ENCODE measurements around the gene PHKG2. TPM values are rescaled to one million over a fixed set of nuclear protein-coding genes. Genes with fewer than 3 reads are reported as not detected.

Gene PHKG2
- polyA plus RNA-seq, 3 donors = 45.4 to 115 (median 54.2) TPM

GRCh38 chr16:30724641-30725417, 23.4 kb upstream of the PHKG2 start:
- intact Hi-C loops (cut with micrococcal nuclease) = loop anchor here in 1 of 2 donors (5.0 kb wide), 1 partner anchor 32 kb away; no protein-coding TSS in a partner anchor
- Histone ChIP-seq H3K9me3 (replicated peaks in 1 of 2; ENCODE audit: control insufficient read depth in 1 of 2, insufficient read depth in 1 of 2, low read length in 2 of 2) (no peaks in the 10 kb centered on the region), H3K9ac (ENCODE audit: insufficient read depth, low read length, poor library complexity, severe bottlenecking) (peak overlapping the region; percentile 58), H3K4me3 (replicated peaks in 1 of 3; ENCODE audit: low read depth in 2 of 3, low read length in 3 of 3) (peak overlapping the region in 2 of 3 experiments; percentile 0 to 62), H3K36me3 (replicated peaks in 1 of 2; ENCODE audit: control insufficient read depth in 1 of 2, insufficient read depth in 2 of 2, low read length in 2 of 2) (peaks cover 61 to 78% of the 10 kb centered on the region in 2 donors), H3K4me1 (ENCODE audit: control insufficient read depth in 1 of 2, insufficient read depth in 2 of 2, low read length in 2 of 2) (peaks cover 52 to 54% of the 10 kb centered on the region in 2 donors), H3K79me2 (ENCODE audit: insufficient read depth, low read length) (peaks cover 65% of the 10 kb centered on the region), H4K20me1 (ENCODE audit: insufficient read depth, low read length) (peaks cover 42% of the 10 kb centered on the region), H3K27me3 (ENCODE audit: control insufficient read depth in 2 of 2, insufficient read depth in 2 of 2, low read length in 2 of 2) (no peaks in the 10 kb centered on the region), H2AFZ (ENCODE audit: insufficient read depth, low read depth, low read length, poor library complexity, severe bottlenecking) (peak overlapping the region; percentile 66), H3K27ac (ENCODE audit: low read depth in 1 of 2, low read length in 2 of 2) (peak overlapping the region; percentile 88 to 93), H3K4me2 (replicated peaks; ENCODE audit: extremely low read depth, low read length, poor library complexity, severe bottlenecking) (peak overlapping the region; percentile 65)
- Mint-ChIP-seq H3K36me3 (peaks cover 62 to 77% of the 10 kb centered on the region in 2 donors), H3K27ac (peak overlapping the region; percentile 94 to 97 (median 95)), H3K27me3 (ENCODE audit: low read depth in 3 of 3) (peaks cover 0 to 4% (median 3%) of the 10 kb centered on the region in 3 donors), H3K9me3 (peaks cover 0 to 5% (median 0%) of the 10 kb centered on the region in 7 donors), H3K4me3 (peak overlapping the region; percentile 63 to 81), H3K4me1 (peaks cover 53% of the 10 kb centered on the region)
- no peak for TF ChIP-seq CTCF (IDR thresholded peaks at IDR 0.05)
- 33% methylated on average over 9 of the region's 23 CpGs for WGBS (ENCODE audit: insufficient coverage)
- peak; percentile 85 to 94 (median 88) for DNase-seq

GRCh38 chr16:30725418-30725792, 22.8 kb upstream of the PHKG2 start:
- peak in 1 of 3 donors; percentile 6 for DNase-seq
- H3K4me3 Mint-ChIP-seq = peak overlapping the region; percentile 48 to 81
- peaks cover 52 to 54% of the 10 kb centered on the region in 2 donors for H3K4me1 ChIP-seq (ENCODE audit: control insufficient read depth in 1 of 2, insufficient read depth in 2 of 2, low read length in 2 of 2)
- peaks cover 0 to 4% (median 3%) of the 10 kb centered on the region in 3 donors for H3K27me3 Mint-ChIP-seq (ENCODE audit: low read depth in 3 of 3)
- H3K9ac ChIP-seq (ENCODE audit: insufficient read depth, low read length, poor library complexity, severe bottlenecking) = peak overlapping the region; percentile 58
- peak overlapping the region; percentile 88 to 93 for H3K27ac ChIP-seq (ENCODE audit: low read depth in 1 of 2, low read length in 2 of 2)
- H3K9me3 ChIP-seq (replicated peaks in 1 of 2; ENCODE audit: control insufficient read depth in 1 of 2, insufficient read depth in 1 of 2, low read length in 2 of 2) = no peaks in the 10 kb centered on the region
- intact Hi-C loops (cut with micrococcal nuclease) = no loop called here
- H3K27me3 ChIP-seq (ENCODE audit: control insufficient read depth in 2 of 2, insufficient read depth in 2 of 2, low read length in 2 of 2) = no peaks in the 10 kb centered on the region
- peak overlapping the region in 1 of 3 experiments; percentile 62 for H3K4me3 ChIP-seq (replicated peaks in 1 of 3; ENCODE audit: low read depth in 2 of 3, low read length in 3 of 3)
- H3K79me2 ChIP-seq (ENCODE audit: insufficient read depth, low read length) = peaks cover 62% of the 10 kb centered on the region
- H3K9me3 Mint-ChIP-seq = peaks cover 0 to 5% (median 0%) of the 10 kb centered on the region in 7 donors
- peaks cover 60 to 78% of the 10 kb centered on the region in 2 donors for H3K36me3 ChIP-seq (replicated peaks in 1 of 2; ENCODE audit: control insufficient read depth in 1 of 2, insufficient read depth in 2 of 2, low read length in 2 of 2)
- WGBS (ENCODE audit: insufficient coverage) = no CpG with 5 or more reads among the region's 3 CpGs
- H3K36me3 Mint-ChIP-seq = peaks cover 62 to 77% of the 10 kb centered on the region in 2 donors
- no peak for TF ChIP-seq CTCF (IDR thresholded peaks at IDR 0.05)
- H4K20me1 ChIP-seq (ENCODE audit: insufficient read depth, low read length) = peaks cover 37% of the 10 kb centered on the region
- peaks cover 53% of the 10 kb centered on the region for H3K4me1 Mint-ChIP-seq
- H3K4me2 ChIP-seq (replicated peaks; ENCODE audit: extremely low read depth, low read length, poor library complexity, severe bottlenecking) = peak overlapping the region; percentile 65
- peak overlapping the region; percentile 94 to 97 (median 95) for H3K27ac Mint-ChIP-seq
- peak overlapping the region; percentile 66 for H2AFZ ChIP-seq (ENCODE audit: insufficient read depth, low read depth, low read length, poor library complexity, severe bottlenecking)

Data from CD14-positive monocyte (primary cell).